IMR-90 (cell line): ENCODE results near the gene GRAMD1C.
"Not testable (repeated sequence)": the region's sequence is repeated elsewhere in the genome, so short reads cannot be mapped to it uniquely, and the experiment has no call there.

Experiments used
- CTCF ChIP-seq: conservative IDR thresholded peaks from 2 replicates; pipeline ENCODE4 v1.5.1; 2012; ENCODE audit warnings: mild to moderate bottlenecking, low read depth, low read length, improper control_type of control experiment
- RAD21 ChIP-seq: IDR thresholded peaks from 2 replicates; pipeline ENCODE4 v1.6.1; 2012; ENCODE audit warnings: low read length, improper control_type of control experiment
- RCOR1 ChIP-seq: IDR thresholded peaks from 2 replicates; pipeline ENCODE4 v1.6.1; 2012; ENCODE audit warnings: mild to moderate bottlenecking, low read length, improper control_type of control experiment; ENCODE audit not compliant: insufficient replicate concordance

- not testable (repeated sequence) for TF ChIP-seq CTCF, RAD21, RCOR1
Observed at GRCh38 chr3:113849841-113850240, 11.3 kb downstream of the GRAMD1C start.
